ENCODE data around the gene TMEM52. TPM values are rescaled to one million over a fixed set of nuclear protein-coding genes. Genes with fewer than 3 reads are reported as not detected.

TMEM52 gene
- total RNA-seq, 1 donor from 2014 or later: 5.4 TPM

DNA sequence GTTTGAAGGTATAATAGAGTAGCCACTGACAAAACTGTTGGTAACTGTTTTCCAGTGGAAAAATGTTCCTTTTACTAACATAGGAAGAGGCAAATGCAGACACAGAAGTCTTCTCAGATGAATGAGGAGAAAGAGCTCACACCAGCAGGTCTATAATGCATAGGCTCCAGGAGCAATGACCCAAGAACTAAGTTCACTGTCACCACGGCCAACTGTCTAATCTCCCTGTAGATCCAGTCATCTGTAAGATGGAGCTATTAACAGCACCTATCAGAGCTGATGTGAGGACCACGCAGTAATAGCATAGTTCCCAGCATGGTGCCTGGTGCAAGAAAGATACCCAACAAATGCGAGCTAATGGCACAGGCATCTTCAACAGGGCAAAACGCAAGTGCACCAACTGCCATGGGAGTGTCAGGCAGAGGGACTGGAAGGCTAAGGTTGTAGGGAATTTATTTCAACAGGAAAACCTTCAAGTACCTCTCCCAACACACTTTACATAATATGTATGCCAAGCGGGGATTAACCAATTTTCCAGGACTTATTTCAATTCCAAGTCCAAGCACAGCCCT lies 41.1 kb downstream of the TMEM52 start:
- peaks cover 5% of the 10 kb centered on the region for H3K27me3 Mint-ChIP-seq (ENCODE audit: unreplicated experiment)

DNA sequence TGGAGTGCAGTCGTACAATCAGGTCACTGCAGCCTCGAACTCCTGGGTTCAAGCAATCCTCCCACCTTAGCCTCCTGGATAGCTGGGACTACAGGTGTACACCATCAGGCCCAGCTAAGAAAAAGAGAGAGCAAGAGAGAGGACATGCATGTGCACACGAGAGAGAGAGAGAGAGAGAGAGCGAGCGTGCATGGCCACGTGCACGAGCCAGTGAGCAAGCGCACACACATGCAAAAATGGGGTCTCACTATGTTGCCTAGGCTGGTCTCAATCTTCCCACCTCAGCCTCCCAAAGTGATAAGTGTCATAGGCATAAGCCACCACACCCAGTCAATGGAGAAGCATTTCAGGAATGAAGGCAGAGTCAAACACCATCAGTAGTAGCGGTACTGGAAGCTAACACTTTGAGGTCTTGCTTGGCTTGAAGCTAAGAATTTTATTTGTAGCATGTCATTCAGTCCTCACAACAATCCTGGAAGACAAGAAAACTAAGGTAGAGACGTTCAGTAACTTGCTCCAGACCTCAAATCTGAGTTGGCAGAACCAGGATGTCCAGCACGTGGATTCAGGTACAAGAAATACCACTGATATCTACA lies 42.6 kb downstream of the TMEM52 start:
- peaks cover 12% of the 10 kb centered on the region for H3K9me3 Mint-ChIP-seq (ENCODE audit: unreplicated experiment)
- H3K36me3 Mint-ChIP-seq (ENCODE audit: unreplicated experiment): peaks cover 12% of the 10 kb centered on the region
- H3K27ac Mint-ChIP-seq (ENCODE audit: unreplicated experiment): no peak overlapping the region

More for the DNA sequence above, 41.1 kb downstream of the TMEM52 start:
- H3K4me3 Mint-ChIP-seq (ENCODE audit: unreplicated experiment): no peak overlapping the region
- TF ChIP-seq, protein P1, sequence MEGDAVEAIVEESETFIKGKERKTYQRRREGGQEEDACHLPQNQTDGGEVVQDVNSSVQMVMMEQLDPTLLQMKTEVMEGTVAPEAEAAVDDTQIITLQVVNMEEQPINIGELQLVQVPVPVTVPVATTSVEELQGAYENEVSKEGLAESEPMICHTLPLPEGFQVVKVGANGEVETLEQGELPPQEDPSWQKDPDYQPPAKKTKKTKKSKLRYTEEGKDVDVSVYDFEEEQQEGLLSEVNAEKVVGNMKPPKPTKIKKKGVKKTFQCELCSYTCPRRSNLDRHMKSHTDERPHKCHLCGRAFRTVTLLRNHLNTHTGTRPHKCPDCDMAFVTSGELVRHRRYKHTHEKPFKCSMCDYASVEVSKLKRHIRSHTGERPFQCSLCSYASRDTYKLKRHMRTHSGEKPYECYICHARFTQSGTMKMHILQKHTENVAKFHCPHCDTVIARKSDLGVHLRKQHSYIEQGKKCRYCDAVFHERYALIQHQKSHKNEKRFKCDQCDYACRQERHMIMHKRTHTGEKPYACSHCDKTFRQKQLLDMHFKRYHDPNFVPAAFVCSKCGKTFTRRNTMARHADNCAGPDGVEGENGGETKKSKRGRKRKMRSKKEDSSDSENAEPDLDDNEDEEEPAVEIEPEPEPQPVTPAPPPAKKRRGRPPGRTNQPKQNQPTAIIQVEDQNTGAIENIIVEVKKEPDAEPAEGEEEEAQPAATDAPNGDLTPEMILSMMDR (IDR thresholded peaks at IDR 0.05; ENCODE audit: partially characterized antibody, unreplicated experiment): no peak
- H3K9me3 Mint-ChIP-seq (ENCODE audit: unreplicated experiment): peaks cover 7% of the 10 kb centered on the region
- peaks cover 12% of the 10 kb centered on the region for H3K36me3 Mint-ChIP-seq (ENCODE audit: unreplicated experiment)
- peaks cover 29% of the 10 kb centered on the region for H3K4me1 Mint-ChIP-seq (ENCODE audit: low read depth, unreplicated experiment)
- no peak for DNase-seq
- no peak overlapping the region for H3K27ac Mint-ChIP-seq (ENCODE audit: unreplicated experiment)

DNA sequence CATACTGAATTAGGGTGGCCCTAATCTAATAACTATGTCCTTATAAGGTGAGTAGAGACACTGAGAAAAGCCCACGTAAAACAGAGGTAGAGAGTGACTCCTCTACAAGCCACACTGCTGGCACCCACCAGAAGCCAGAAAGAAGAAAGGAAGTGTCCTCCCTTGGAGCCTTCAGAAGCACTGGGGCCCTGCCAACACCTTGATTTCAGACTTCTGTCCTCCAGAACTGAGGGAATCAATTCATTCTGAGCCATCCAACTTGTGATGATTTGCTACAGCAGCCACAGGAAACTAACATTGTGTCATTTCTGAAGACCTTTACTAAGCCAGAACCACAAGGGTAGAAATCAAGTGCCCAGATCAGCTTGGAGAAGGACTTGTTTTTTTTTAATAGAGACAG lies 43.1 kb downstream of the TMEM52 start:
- TF ChIP-seq, protein P1 (IDR thresholded peaks at IDR 0.05; ENCODE audit: partially characterized antibody, unreplicated experiment): no peak
- no peak for DNase-seq
- H3K4me3 Mint-ChIP-seq (ENCODE audit: unreplicated experiment): peak overlapping the region; percentile 46
- H3K36me3 Mint-ChIP-seq (ENCODE audit: unreplicated experiment): peaks cover 12% of the 10 kb centered on the region
- H3K27ac Mint-ChIP-seq (ENCODE audit: unreplicated experiment): no peak overlapping the region
- H3K4me1 Mint-ChIP-seq (ENCODE audit: low read depth, unreplicated experiment): peaks cover 31% of the 10 kb centered on the region
- H3K9me3 Mint-ChIP-seq (ENCODE audit: unreplicated experiment): peaks cover 13% of the 10 kb centered on the region
- H3K27me3 Mint-ChIP-seq (ENCODE audit: unreplicated experiment): peaks cover 14% of the 10 kb centered on the region

More for the DNA sequence above, 42.6 kb downstream of the TMEM52 start:
- TF ChIP-seq, protein P1 (IDR thresholded peaks at IDR 0.05; ENCODE audit: partially characterized antibody, unreplicated experiment): no peak
- Mint-ChIP-seq H3K27me3 (ENCODE audit: unreplicated experiment) (peaks cover 14% of the 10 kb centered on the region), H3K4me3 (ENCODE audit: unreplicated experiment) (peak overlapping the region; percentile 46), H3K4me1 (ENCODE audit: low read depth, unreplicated experiment) (peaks cover 34% of the 10 kb centered on the region)
- no peak for DNase-seq

DNA sequence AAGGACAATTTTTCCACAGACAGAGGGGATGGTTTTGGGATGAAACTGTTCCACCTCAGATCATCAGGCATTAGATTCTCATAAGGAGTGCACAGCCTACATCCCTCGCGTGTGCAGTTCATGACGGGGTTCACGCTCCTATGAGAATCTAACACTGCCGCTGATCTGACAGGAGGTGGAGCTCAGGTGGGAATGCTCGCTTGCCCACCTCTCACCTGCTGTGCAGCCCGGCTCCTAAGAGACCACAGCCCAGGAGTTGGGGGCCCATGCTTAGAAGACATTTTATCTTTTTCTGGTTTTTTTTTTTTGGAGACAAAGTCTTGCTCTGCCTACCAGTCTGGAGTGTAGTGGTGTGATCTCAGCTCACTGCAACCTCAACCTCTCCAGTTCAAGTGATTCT lies 44.2 kb downstream of the TMEM52 start:
- Mint-ChIP-seq H3K9me3 (ENCODE audit: unreplicated experiment) (peaks cover 15% of the 10 kb centered on the region), H3K4me3 (ENCODE audit: unreplicated experiment) (no peak overlapping the region), H3K27me3 (ENCODE audit: unreplicated experiment) (peaks cover 14% of the 10 kb centered on the region), H3K27ac (ENCODE audit: unreplicated experiment) (no peak overlapping the region), H3K36me3 (ENCODE audit: unreplicated experiment) (peaks cover 12% of the 10 kb centered on the region), H3K4me1 (ENCODE audit: low read depth, unreplicated experiment) (peaks cover 26% of the 10 kb centered on the region)
- TF ChIP-seq, protein P1 (IDR thresholded peaks at IDR 0.05; ENCODE audit: partially characterized antibody, unreplicated experiment): no peak
- DNase-seq: no peak

DNA sequence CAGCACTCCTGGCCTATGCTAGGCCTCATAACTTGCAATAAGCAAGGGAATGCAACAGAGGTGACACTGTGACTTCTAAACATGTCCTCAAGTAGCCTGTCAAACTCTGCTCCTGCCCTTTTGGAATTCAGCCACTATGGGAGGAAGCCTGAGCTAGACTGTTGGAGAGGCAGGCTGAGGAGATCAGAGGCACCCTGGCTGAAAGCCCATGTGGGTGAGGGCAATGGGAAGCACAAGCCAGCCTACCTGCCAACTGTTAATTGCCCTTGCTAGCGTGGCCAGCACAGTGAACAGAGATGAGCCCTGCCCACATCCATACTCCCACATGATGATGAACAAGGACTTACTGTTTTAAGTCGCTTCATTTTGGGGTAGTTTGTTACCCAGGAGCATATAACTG lies 45.9 kb downstream of the TMEM52 start:
- no peak overlapping the region for H3K4me3 Mint-ChIP-seq (ENCODE audit: unreplicated experiment)
- H3K36me3 Mint-ChIP-seq (ENCODE audit: unreplicated experiment): peaks cover 12% of the 10 kb centered on the region
- peak overlapping the region; percentile 15 for H3K27ac Mint-ChIP-seq (ENCODE audit: unreplicated experiment)
- DNase-seq: no peak
- H3K4me1 Mint-ChIP-seq (ENCODE audit: low read depth, unreplicated experiment): peaks cover 20% of the 10 kb centered on the region
- peaks cover 14% of the 10 kb centered on the region for H3K9me3 Mint-ChIP-seq (ENCODE audit: unreplicated experiment)
- peaks cover 10% of the 10 kb centered on the region for H3K27me3 Mint-ChIP-seq (ENCODE audit: unreplicated experiment)
- TF ChIP-seq, protein P1 (IDR thresholded peaks at IDR 0.05; ENCODE audit: partially characterized antibody, unreplicated experiment): no peak

All from glutamatergic neuron (in vitro differentiated cells).